Uterus (tissue), 4 donors: Measurements from ENCODE around the gene DHX8. TPM values are rescaled to one million over a fixed set of nuclear protein-coding genes. Genes with fewer than 3 reads are reported as not detected.

Source experiments
- DNase-seq, 2 donors: peaks; one replicate each; pipeline ENCODE4 v3.0.0-alpha.2; 2019 to 2020
- H3K27ac ChIP-seq, 2 donors: fragments of 200-600 bp; sonication (generic); 1 replicate in 1 of 2; 2 replicates in 1 of 2; pipeline ENCODE4 v1.5.1; 2016 to 2018
- H3K27me3 ChIP-seq, 2 donors: fragments of 200-600 bp; sonication (generic); one replicate each; pipeline ENCODE4 v1.5.1; 2018 to 2019; ENCODE audit warnings: control low read depth in 1 of 2
- H3K36me3 ChIP-seq, 2 donors: fragments of 200-600 bp; sonication (generic); one replicate each; pipeline ENCODE4 v1.5.1; 2019; ENCODE audit warnings: control low read depth in 1 of 2
- H3K4me1 ChIP-seq, 2 donors: fragments of 200-600 bp; sonication (generic); one replicate each; pipeline ENCODE4 v1.5.1; 2018 to 2019; ENCODE audit warnings: control low read depth in 1 of 2
- H3K4me3 ChIP-seq, 2 donors: fragments of 200-600 bp; sonication (generic); 1 replicate in 1 of 2; 2 replicates in 1 of 2; pipeline ENCODE4 v1.5.1; 2018 to 2019; ENCODE audit warnings: mild to moderate bottlenecking in 1 of 2
- H3K9me3 ChIP-seq, 2 donors: fragments of 200-600 bp; sonication (generic); one replicate each; pipeline ENCODE4 v1.5.1; 2019; ENCODE audit warnings: control low read depth in 1 of 2
- CTCF ChIP-seq, 4 experiments: fragments of 200-600 bp in 2 of 4; fragments of 450-650 bp in 2 of 4; sonication (generic) in 2 of 4; IDR thresholded peaks; one replicate each; pipeline ENCODE4 v1.5.1; 2016 to 2019; ENCODE audit warnings: antibody characterized with exemption in 4 of 4, mild to moderate bottlenecking in 2 of 4, moderate library complexity in 1 of 4
- POLR2A ChIP-seq, 2 donors: fragments of 450-650 bp; IDR thresholded peaks; one replicate each; pipeline ENCODE4 v1.6.1; 2016; ENCODE audit warnings: antibody characterized with exemption in 2 of 2, mild to moderate bottlenecking in 1 of 2, moderate library complexity in 1 of 2
- intact Hi-C: fragments of 100-400 bp; cut with DNase I; formaldehyde crosslinking; loops from one replicate; pipeline ENCODE4 v1.15.1; 2023; ENCODE audit warnings: low total_unique reads
- total RNA-seq, 4 donors: library from RNA; depleted of rRNA in 3 of 4; stranded (reverse); fragments of >200 nt in 3 of 4; gene quantifications; one replicate each; pipeline versions ENCODE4 v1.1.0 to v1.2.4, GENCODE V29; 2014 to 2023
- donor health status: DM: yes; HTN: yes; CAD: no.

The DHX8 gene
- total RNA-seq, 4 donors from 2014 or later, result 8.5 to 54.6 (median 32.0) TPM

GRCh38 chr17:43526886-43527648 lies 43.3 kb downstream of the DHX8 start:
- no peak overlapping the region for H3K27ac ChIP-seq
- intact Hi-C loops, result no loop called here
- no peaks in the 10 kb centered on the region for H3K27me3 ChIP-seq
- no peak overlapping the region for H3K4me3 ChIP-seq
- H3K36me3 ChIP-seq, result no peaks in the 10 kb centered on the region
- DNase-seq, result no peak
- no peak for TF ChIP-seq CTCF (IDR thresholded peaks at IDR 0.05)
- no peak for TF ChIP-seq POLR2A (IDR thresholded peaks at IDR 0.05)
- H3K9me3 ChIP-seq, result no peaks in the 10 kb centered on the region
- peaks cover 0 to 11% of the 10 kb centered on the region in 2 donors for H3K4me1 ChIP-seq

GRCh38 chr17:43528319-43528987 lies 44.7 kb downstream of the DHX8 start:
- intact Hi-C loops, result no loop called here
- Histone ChIP-seq H3K27me3 (no peaks in the 10 kb centered on the region), H3K4me1 (peaks cover 0 to 11% of the 10 kb centered on the region in 2 donors), H3K36me3 (no peaks in the 10 kb centered on the region), H3K9me3 (no peaks in the 10 kb centered on the region), H3K4me3 (no peak overlapping the region), H3K27ac (no peak overlapping the region)
- no peak for DNase-seq
- TF ChIP-seq POLR2A (IDR thresholded peaks at IDR 0.05), result no peak
- TF ChIP-seq CTCF (IDR thresholded peaks at IDR 0.05), result no peak

GRCh38 chr17:43528988-43529814 lies 45.4 kb downstream of the DHX8 start:
- no peak for TF ChIP-seq POLR2A (IDR thresholded peaks at IDR 0.05)
- no peak for TF ChIP-seq CTCF (IDR thresholded peaks at IDR 0.05)
- H3K9me3 ChIP-seq, result no peaks in the 10 kb centered on the region
- peaks cover 0 to 11% of the 10 kb centered on the region in 2 donors for H3K4me1 ChIP-seq
- H3K4me3 ChIP-seq, result no peak overlapping the region
- no peak overlapping the region for H3K27ac ChIP-seq
- no peak for DNase-seq
- H3K27me3 ChIP-seq, result no peaks in the 10 kb centered on the region
- no peaks in the 10 kb centered on the region for H3K36me3 ChIP-seq
- intact Hi-C loops, result no loop called here

DNA sequence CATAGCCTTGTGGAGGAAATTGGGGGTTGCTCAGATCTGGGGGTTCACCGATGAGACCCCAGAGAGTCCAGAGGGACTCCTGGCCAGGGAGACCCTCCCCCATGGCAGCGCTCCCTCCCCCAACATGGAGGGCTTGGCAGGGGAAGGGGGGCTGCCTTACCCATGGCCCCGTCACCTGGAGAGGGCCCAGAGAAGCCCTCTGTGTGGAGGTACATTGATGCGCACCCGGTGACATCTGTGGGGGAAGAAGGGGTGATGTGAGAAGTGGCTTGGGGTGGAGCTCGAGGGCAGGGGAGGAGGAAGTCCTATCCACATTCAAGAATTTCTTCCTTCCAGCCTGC lies 46.1 kb downstream of the DHX8 start:
- peaks cover 0 to 11% of the 10 kb centered on the region in 2 donors for H3K4me1 ChIP-seq

More for the DNA sequence above, 46.1 kb downstream of the DHX8 start:
- intact Hi-C loops, result no loop called here
- no peak for DNase-seq
- no peak for TF ChIP-seq CTCF (IDR thresholded peaks at IDR 0.05)
- no peak for TF ChIP-seq POLR2A (IDR thresholded peaks at IDR 0.05)
- Histone ChIP-seq H3K27ac (peak overlapping the region in 1 of 2 donors; percentile 14), H3K36me3 (no peaks in the 10 kb centered on the region), H3K4me3 (no peak overlapping the region), H3K9me3 (no peaks in the 10 kb centered on the region), H3K27me3 (no peaks in the 10 kb centered on the region)
